Stimulated activated CD4-positive, alpha-beta T cell treated with anti-CD3 and anti-CD28 coated beads, Interleukin-2, amount 100 ng/mL, for 24 hours (primary cell): ENCODE results near the gene PTPRN2.
"Not testable (repeated sequence)": the region's sequence is repeated elsewhere in the genome, so short reads cannot be mapped to it uniquely, and the experiment has no call there.

Source experiments
- DNase-seq, 2 donors: peaks; one replicate each; pipeline ENCODE4 v3.0.0-alpha.2; 2020

Gene PTPRN2

DNA sequence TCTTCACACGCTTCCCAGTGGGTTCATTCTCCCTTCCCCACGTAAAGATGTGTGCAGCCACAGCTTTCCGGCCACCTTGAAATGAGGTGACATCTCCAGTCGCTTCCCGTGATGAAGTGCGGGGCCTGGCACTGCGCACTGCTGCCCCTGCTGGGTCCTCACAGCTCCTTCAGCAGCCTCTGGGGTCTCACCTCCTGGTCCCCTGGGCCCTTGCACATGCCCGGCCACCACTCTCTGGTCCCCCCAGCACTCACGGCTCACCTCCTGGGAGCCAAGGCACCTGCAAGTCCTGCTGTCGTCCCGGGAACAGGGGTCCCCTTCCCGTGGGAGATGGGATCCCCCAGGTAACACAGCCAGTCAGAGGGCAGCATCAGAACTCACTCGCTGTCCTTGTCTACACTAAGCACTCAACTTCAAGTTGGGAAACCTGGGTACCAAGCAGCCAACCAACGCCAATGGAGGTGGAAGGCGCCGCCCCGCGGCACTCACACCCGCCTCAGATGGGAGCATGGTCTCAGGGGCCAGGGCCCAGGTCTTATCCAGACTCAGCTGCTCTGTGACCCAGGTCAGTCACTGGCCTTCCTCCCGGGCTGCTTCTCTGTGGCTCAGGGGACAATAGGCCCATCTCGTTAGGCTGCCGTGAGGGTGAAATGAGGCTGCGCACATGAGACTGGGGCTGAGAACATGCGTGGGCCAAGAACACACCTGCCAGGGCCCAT, 176.2 kb downstream of the PTPRN2 start:
- no peak for DNase-seq

DNA sequence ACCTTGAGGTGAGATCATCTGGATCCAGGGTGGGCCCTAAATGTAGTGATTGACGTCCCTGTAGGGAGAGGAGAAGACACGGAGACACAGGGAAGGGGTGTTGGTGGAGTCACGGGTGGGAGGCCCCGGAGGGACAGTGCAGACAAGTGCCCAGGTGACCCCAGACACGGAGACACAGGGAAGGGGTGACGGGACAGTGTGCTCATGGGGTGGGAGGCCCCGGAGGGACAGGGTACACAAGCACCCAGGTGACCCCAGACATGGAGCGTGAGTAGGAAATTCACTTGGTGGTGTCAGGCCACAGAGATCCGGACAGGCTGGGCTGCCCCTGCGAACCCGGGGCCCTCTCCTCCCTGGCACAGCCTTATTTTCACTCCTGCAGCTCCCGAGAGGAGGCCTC, 176.9 kb downstream of the PTPRN2 start:
- no peak for DNase-seq

DNA sequence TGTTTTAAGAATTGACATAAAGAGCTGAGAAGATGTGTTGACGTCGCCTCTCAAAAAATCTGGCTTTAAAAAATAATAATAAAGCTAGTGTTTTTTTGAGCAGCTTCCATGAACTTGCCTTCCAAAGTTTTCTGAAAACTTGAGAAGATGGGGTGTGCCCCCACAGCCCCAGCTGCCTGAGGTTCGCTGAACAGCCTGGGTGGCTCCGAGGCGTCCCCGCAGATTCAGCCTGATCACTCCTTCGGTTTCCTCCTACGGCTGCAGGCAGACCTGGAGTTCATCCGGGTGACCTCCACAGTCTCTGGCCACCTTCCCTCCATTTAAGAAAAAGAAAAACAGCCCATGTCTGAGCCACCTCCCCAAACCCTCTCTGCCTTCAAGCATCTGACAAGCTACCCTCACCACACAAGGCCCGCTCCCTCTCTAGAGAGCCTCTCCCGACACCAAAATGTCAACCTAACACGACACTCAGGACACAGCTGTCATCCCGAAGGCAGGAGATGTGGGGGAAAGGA, 177.8 kb downstream of the PTPRN2 start:
- no peak for DNase-seq

DNA sequence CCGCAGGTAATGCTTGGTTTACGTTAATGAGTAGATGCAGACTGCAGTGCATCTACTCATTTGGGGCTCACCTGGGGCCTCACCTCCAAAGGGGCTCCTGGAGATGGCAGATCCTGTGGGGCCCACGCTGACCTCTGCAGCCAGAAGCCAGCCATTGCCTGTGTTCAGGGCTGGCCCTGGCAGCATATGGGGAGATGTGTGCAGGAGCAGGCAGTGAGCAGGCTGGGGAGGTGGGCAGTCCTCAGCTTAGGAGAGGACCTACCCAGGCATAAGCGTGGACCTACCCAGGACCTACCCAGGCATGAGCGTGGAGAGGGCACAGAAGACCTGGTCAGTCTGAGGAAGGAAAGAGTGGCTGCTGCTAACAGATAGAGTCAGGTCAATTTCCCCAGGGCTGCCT, 178.5 kb downstream of the PTPRN2 start:
- DNase-seq, result no peak

DNA sequence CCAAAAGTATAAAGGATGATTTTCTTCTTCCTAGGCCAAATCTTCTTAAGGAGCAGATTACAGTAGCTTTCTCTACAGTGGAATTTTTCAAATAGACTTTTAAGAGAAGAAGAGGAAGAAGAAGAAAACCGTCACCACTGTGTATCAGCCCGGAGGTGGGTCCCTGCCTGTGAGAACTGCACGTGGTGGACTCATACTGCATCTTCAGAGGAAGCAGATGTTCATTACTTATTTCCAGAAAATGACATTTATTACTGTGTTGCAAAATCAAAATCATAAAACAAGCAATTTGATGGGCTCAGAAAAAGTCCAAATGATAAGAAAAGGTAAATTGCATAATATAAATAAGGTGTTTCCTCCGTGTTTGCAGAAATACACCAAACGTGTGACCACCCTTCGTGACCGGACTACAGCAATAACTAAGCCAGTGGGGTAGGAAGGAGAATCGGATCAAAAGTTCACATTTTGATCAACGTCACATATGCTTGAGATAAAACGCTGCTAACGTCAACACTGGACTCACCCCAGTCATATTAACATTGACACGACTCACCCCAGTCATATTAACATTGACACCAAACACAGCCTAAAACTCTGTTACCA, 179.2 kb downstream of the PTPRN2 start:
- DNase-seq, result no peak

DNA sequence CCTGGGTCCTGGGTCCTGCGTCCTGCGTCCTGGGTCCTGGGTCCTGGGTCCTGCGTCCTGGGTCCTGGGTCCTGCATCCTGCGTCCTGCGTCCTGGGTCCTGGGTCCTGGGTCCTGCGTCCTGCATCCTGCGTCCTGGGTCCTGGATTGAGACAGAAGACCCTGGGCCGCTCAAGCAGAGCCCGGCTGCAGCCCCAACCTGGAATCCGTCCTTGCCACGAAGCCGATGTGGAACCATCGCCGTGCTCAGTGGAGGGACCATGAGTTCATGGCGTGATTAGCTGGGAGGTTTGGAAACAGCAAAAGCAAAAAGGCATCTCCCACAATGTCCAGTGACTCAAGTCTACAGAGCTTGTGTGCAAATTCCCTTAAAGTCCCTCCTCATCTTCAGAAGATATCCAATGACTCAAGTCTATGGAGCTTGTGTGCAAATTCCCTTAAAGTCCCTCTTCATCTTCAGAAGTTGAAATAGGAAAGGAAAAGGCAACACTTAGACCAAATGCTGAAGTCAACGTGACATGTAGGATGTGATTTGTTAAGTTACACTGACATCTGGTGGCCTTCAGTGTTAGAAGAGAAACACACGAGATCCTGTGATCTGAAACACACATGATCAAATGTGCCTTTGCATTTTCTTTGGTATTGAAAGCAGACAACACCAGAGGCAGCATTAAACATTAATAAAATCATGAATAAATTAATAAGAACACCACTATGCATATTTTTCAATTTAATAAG, 179.9 kb downstream of the PTPRN2 start:
- no peak for DNase-seq

DNA sequence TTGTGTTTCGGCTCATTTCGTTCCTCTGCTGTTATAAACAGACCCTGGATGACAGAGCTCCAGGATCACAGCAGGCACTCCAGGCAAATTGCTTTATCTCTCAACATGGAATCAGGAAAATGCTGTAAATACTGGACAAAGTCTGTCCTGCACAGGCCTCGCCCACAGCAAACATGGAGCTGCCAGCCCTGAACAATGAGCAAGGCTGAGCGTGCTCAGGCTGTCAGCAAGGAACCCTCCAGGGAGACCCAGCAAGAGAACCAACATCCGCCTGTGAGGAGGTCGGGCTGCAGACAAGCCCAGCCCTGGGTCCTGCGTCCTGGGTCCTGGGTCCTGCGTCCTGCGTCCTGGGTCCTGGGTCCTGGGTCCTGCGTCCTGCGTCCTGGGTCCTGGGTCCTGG, 180.8 kb downstream of the PTPRN2 start:
- no peak for DNase-seq

DNA sequence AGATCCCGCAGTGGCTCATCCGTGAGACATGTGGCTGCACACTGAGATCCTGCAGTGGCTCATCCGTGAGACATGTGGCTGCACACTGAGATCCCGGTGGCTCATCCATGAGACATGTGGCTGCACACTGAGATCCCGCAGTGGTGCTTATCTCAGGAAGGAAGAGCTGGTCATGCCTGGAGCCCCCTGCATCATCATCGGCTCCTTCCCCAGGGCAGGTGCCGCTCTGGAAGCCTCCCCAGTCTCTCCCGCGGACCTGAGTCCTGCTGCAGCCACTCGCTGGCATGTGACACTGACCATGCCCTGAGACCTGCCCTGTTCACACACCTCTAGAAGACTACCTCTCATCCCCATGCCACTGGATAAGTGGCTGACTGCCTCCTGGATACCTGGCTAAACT, 181.3 kb downstream of the PTPRN2 start:
- no peak for DNase-seq

DNA sequence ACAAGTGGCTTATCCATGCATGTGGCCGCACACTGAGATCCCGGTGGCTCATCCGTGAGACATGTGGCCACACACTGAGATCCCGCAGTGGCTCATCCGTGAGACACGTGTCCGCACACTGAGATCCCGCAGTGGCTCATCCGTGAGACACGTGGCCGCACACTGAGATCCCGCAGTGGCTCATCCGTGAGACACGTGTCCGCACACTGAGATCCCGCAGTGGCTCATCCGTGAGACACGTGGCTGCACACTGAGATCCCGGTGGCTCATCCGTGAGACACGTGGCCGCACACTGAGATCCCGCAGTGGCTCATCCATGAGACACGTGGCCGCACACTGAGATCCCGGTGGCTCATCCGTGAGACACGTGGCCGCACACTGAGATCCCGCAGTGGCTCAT, 181.9 kb downstream of the PTPRN2 start:
- not testable (repeated sequence) for DNase-seq

DNA sequence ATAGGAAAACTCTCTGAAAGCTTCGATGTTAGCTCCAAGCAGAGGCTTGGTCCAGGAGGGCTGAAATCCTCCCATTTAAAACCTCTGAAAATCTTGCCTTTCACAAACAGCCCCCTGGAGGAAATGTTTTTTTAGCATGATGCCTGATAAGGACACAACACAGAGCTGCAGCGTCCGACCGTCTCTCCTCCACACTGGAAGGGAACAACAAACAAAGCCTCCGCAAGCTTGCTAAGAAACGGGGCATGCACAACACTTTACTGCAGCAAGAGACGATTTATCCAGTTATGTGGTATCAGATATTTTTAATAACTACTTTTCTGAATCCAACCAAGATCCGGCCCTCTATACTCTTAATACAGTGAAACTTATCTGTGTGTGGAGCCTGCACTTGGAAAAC, 182.3 kb downstream of the PTPRN2 start:
- no peak for DNase-seq

DNA sequence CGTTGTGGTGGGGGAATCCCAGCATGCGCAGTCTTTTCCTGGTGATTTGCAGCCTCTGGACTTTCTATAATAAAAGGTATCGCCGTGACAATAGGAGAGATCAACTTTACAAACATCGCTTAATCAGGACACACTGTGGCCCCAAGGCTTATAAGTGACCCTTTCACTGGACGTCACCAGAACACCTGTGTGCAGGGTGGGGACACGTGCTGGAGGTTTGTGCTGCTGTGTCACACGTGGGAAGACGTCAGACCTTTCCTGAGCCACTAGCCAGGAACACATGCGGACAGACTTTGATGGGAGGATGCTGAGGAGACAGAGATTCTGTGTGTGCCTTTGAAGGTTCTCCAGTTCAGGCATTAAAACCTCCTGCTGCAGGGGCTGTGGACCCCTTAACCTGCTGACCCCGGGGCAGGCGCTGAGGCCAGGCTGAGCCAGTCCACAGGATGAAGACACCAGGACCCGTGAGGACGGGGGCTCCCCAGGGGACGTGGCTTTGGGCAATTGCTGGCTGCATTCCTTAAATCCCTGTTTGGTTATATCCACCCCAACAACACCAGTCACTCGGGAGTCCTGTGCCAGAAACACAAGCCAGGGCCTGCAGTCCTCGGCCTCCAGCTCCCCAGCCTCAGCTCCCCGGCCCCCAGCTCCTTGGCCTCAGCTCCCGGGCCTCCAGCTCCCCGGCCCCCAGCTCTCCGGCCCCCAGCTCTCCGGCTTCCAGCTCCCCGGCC, 183.4 kb downstream of the PTPRN2 start:
- no peak for DNase-seq

DNA sequence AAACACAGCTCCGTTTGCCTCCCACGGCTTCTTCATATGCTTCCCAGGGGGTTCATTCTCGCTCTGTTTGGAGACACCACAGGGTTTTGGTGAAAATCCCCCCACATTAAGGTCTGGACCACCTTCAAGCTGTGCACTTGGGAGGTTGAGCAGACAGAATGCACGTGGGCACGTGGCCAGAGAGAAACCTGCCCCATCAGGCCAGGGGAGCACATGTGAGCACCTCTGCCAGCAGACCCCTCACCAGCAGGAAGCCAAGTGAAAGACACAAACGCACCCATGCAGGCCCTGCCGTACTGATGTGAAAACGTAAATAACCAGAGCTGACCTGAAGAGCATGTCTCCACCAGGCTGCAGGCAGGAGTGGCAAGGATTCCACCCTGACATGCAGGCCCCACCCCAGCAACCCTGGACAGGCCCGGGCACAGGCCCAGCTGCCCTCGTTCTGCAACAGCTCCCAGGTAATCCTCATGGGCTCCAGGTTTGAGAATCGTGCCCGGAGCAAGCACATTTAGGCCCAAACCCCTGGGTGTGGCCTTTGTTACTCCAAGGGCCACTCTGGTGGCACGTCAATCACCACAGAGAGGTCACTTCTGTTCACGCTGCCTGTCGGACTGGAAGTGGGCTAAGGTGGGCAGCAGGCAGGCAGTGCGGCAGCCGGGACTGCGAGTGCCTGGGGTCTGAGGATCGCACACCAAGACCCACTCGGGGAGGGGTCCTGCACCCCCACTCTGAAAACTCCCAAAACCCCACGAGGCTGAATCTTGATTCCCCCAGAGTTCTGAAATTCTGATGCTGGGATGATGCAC, 184.4 kb downstream of the PTPRN2 start:
- DNase-seq, result no peak

DNA sequence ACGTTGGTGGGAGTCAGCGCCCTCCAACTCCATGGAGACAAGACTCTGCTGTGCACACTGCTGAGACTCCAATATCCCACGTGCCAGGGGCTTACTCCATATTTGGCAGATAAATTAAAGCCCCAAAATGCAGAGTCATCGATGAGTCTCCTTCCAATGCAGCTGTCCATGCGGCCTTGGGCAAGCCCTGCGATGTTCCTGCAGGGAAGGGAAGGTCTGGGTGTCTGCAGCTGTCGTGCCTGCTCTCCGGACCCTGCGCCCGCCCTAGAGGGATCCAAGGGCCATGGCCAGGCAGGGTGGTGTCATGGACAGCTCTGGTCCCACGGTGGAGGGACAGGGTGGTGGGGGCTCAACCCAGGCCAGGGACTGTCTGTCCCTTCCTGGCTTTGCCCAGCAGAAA, 185.2 kb downstream of the PTPRN2 start:
- DNase-seq, result no peak

DNA sequence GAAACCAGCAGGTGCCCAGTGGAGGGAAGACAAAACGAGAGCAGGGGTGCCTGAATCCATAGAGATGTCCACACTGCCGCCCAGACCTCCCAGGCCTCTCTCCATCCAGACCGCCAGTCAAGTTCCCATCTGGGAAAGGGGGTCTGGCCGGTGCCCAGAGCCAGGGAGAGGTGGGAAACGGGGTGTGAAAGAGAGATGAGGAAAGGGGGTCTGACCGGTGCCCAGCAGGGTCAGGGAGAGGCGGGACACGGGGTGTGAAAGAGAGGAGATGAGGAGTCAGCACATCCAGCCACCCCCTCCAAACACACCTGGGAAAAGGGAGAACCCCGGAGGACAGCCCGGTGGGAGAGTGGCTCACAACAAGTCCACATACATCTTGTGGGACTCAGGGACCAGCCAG, 185.8 kb downstream of the PTPRN2 start:
- no peak for DNase-seq

DNA sequence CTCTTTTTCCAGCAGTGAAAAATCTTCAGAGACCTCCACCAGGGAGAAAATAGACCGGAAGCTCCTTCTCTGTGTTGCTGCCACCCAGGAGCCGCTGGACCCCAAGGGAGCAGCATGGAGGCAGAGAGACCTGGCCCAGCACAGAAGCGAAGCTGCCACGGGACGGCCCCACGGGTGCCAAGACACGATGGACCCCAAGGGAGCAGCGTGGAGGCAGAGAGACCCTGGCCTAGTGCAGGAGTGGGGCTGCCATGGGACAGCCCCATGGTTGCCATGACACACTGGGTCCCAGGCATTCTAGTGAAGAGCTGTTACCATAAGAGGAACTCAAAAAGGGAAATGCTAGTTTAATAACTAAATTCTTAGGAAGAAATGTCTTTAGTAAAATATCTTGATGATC, 186.3 kb downstream of the PTPRN2 start:
- no peak for DNase-seq

DNA sequence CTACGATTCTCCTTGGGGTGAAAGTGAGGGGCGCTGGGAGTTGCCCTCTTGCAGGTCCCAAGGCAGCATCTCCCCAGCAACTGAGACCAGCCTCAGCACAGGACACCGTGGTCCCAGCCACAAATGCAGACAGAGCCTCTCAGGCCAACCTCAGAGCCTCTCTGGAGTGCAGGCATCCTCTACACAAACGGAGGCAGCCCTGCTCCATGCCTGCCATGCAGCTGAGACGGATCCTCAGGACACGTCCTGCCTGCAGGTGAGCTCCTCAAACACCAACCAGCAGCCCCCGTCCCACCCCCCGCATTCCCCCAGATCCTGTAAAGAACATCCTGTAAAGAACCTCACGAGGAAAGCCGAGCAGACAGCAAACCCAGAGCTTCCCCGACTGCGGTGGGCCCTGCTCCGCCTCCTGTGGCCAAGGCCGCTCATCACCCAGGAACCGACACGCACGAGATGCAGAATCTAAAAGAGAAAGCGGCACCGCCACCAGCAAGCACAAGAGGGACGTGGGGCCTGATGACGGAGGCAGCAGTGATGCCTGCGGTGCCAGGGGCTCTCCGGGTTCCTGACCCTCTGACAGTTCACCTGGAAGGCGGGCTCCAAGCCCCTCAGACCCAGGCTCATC, 186.9 kb downstream of the PTPRN2 start:
- no peak for DNase-seq

DNA sequence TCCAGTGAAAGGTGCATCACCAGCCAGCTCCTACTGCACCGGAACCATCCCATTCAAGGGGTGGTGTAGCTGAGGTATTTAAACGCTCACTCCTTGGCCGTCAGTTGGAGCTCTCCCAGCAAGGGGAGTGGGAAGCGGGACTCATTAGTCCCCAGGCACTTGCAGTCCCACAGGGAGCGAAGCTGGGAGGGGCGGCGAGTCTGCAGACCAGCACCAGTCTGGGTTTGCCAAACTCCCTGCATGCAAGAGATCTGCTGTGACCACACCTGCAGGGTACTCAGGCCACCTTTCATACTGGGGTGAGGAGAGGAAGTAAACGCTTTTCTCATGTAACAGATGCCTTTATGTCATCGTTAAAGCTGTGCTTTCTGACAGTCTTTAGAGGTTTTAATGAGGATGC, 187.9 kb downstream of the PTPRN2 start:
- DNase-seq, result no peak

DNA sequence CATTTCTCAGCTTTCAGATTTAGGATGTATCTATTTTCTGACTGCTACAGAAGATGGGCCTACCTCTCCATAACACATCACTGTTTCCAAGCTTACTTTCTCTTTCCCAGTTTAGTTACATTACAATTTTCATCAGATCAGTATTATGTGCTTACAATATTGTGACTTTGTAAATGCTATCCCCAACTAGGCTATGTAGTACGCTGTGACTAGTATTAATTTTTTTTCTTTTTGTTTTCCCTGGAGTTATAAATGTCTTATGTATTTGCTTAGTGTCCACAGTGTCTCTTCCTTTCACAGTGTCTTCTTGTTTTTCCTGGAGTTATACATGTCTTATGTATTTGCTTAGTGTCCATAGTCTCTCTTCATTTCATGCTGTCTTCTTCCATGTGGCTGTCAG, 188.9 kb downstream of the PTPRN2 start:
- DNase-seq, result no peak

DNA sequence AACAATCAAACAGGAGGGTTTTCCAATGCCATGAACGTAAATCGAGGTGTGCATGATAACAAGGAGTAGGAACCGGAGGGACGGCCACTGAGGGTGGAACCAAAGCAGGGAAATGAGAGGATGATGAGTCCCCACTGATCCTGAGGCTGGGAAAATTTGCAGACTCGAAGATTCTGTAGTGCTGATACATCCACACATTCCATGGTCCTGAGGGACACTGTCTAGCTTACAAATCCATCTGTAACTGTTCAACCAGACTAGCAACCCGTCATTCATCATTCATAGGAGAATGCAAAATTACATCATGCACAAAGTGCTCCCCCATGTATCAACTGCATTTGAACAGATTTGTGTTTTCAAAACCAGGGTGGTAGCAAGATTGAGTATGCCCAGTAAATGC, 189.7 kb downstream of the PTPRN2 start:
- DNase-seq, result no peak

DNA sequence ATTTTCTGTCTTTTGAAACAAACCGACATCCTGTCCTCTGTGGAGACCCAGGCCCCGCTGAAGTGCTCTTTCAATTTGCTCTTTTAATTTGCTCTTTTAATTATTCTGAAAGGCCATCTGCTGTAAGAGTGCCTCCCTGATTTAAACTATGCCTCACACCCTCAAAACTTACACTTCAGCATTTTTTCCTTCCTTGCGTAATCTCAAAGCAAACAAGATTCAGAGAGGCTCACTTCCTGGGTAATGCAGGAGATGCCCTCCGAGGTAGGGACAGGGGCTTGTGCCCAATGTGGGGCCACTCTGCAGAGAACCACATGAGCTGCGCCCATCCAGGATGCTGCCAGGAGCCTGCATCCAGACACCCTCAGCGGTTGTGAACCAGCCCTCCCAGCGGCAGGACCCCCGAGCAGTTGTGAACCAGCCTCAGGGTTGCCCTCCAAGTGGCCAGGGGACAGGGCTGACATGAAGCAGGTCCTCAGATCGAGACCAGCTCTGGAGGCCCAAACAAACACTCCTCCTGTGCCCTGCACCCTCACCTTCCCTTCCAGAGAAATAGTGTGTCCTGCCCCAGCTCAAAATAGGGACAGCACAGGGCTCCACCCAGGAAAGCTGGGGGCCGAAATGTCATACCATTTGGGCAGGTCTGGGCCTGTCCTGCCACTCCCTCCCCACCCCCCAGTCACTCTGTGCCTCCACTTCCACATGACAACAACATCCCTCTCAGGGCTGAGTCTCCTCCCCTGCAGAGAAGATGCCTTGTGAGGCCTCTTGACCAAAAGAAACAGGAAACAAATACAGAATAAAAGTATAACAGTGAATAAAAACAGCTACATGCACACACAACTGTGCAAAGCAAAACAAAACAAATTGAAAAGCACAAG, 190.4 kb downstream of the PTPRN2 start:
- DNase-seq, result no peak

DNA sequence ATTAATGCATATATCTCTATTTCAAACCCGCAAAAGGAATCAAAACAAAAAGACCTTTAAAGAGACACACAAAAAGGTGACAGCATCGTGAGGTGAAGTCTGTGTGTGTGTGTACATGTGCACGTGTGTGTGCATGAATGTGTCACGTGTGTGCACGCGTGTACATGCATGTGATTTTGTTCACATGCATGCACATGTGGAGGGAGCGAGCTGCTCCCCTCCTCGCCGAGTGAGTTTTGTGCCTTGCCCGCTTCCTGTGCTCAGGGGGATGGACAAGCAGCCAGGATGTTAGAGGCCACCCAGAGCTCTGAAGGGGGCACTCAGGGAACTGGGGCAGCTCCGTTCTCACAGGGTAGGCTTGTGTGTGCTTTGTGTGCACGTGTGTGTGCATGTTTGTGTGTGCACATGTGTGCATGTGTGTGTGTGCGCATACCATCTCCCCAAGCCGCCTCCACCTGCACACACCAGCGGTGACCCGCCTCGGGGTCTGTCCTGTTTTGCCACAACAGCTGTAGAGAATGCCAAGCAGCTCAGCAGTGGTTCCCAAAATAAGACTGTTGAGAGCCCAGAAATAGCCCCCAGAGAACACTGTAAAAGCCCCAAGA, 191.2 kb downstream of the PTPRN2 start:
- DNase-seq, result no peak
